ENCODE data around the gene LNX1. TPM values are rescaled to one million over a fixed set of nuclear protein-coding genes. Genes with fewer than 3 reads are reported as not detected.

The LNX1 gene
- total RNA-seq, 4 donors from 2014 or later = 5.8 to 14.7 (median 8.4) TPM

Other genes starting within 250 kb of the LNX1 start
- gene SCFD2, start 225.4 kb downstream of the LNX1 start, total RNA-seq = 10 to 100 TPM; 10.0 to 15.7 (median 12.7) TPM
- 10 to 100 TPM; 31.9 to 44.4 (median 39.6) TPM for gene FIP1L1, start 213.8 kb downstream of the LNX1 start, total RNA-seq

Measured in esophagus muscularis mucosa (tissue), 4 donors.